OCI-LY7 (cell line): ENCODE data around the gene INAVA. TPM values are rescaled to one million over a fixed set of nuclear protein-coding genes. Genes with fewer than 3 reads are reported as not detected.

Experiments
- Bru-seq: library from RNA; stranded (reverse); fragments of 400-500 nt; gene quantifications from one replicate; lab custom pipeline; 2021; lab: Mats Ljungman, UMichigan
- BruChase-seq, 2 experiments: library from RNA; stranded (reverse); fragments of 400-500 nt; gene quantifications; one replicate each; lab custom pipeline; 2021; lab: Mats Ljungman, UMichigan
- BruUV-seq: library from RNA; stranded (reverse); fragments of 400-500 nt; replicated peaks from 2 replicates; lab custom pipeline; 2021; lab: Mats Ljungman, UMichigan
- CTCF ChIA-PET: fragments of 300-600 bp; sonication (Branson Sonifier 250); formaldehyde crosslinking; loops from one replicate; lab custom pipeline; 2022; ENCODE audit warnings: antibody characterized with exemption; ENCODE audit not compliant: unreplicated experiment; lab: Charles Lee
- POLR2A ChIA-PET: fragments of 300-600 bp; sonication (Branson Sonifier 250); formaldehyde crosslinking; loops from one replicate; lab custom pipeline; 2022; ENCODE audit warnings: antibody characterized with exemption; lab: Charles Lee
- DNase-seq: peaks from one replicate; pipeline ENCODE4 v3.0.0-alpha.2; 2015; ENCODE audit warnings: low spot score
- H2AFZ ChIP-seq: fragments of 200-600 bp; sonication (generic), shearing (Covaris generic); 2 replicates; pipeline ENCODE4 v1.6.1; 2014; ENCODE audit warnings: mild to moderate bottlenecking, antibody characterized with exemption, low read length, moderate library complexity
- H3K27ac ChIP-seq: fragments of 200-600 bp; sonication (generic); 2 replicates; pipeline ENCODE4 v1.5.1; 2014; ENCODE audit warnings: mixed run types, low read depth, mild to moderate bottlenecking, moderate library complexity, low read length, inconsistent platforms; ENCODE audit not compliant: poor library complexity, severe bottlenecking
- H3K36me3 ChIP-seq: fragments of 200-600 bp; sonication (generic); 2 replicates; pipeline ENCODE4 v1.6.1; 2014; ENCODE audit warnings: mild to moderate bottlenecking, antibody characterized with exemption, low read length, moderate library complexity, mixed read lengths; ENCODE audit not compliant: insufficient read depth
- H3K4me1 ChIP-seq: fragments of 200-600 bp; sonication (generic); 2 replicates; pipeline ENCODE4 v1.5.1; 2014; ENCODE audit warnings: mild to moderate bottlenecking, low read length; ENCODE audit not compliant: insufficient read depth, poor library complexity, severe bottlenecking
- H3K4me2 ChIP-seq: fragments of 200-600 bp; sonication (generic); 2 replicates; pipeline ENCODE4 v1.6.1; 2014; ENCODE audit warnings: mild to moderate bottlenecking, low read length
- H3K4me3 ChIP-seq: fragments of 200-600 bp; sonication (generic); 2 replicates; pipeline ENCODE4 v1.5.1; 2014; ENCODE audit warnings: mild to moderate bottlenecking, low read depth, low read length; ENCODE audit not compliant: poor library complexity, severe bottlenecking
- H3K79me2 ChIP-seq: fragments of 200-600 bp; sonication (generic); 2 replicates; pipeline ENCODE4 v1.6.1; 2016; ENCODE audit warnings: low read depth, mild to moderate bottlenecking, low read length, moderate library complexity, mixed read lengths; ENCODE audit not compliant: insufficient read depth
- H3K9me2 ChIP-seq: fragments of 200-600 bp; sonication (generic); 2 replicates; pipeline ENCODE4 v1.6.1; 2016; ENCODE audit warnings: mild to moderate bottlenecking, low read length, mixed read lengths; ENCODE audit not compliant: insufficient read depth
- H3K9me3 ChIP-seq: fragments of 200-600 bp; sonication (generic); 2 replicates; pipeline ENCODE4 v1.6.1; 2014; ENCODE audit warnings: mild to moderate bottlenecking, mixed run types, low read length, mixed read lengths
- H4K20me1 ChIP-seq: fragments of 200-600 bp; sonication (generic); 2 replicates; pipeline ENCODE4 v1.6.1; 2014; ENCODE audit warnings: mild to moderate bottlenecking, antibody characterized with exemption, low read length, moderate library complexity, mixed read lengths; ENCODE audit not compliant: insufficient read depth
- CTCF ChIP-seq: fragments of 200-600 bp; sonication (generic); conservative IDR thresholded peaks from 2 replicates; pipeline ENCODE4 v1.5.1; 2014; ENCODE audit warnings: mild to moderate bottlenecking, antibody characterized with exemption, low read length, moderate library complexity, mixed read lengths
- EZH2phosphoT487 ChIP-seq: fragments of 200-600 bp; sonication (generic); IDR thresholded peaks from 2 replicates; pipeline ENCODE4 v1.6.1; 2018; ENCODE audit warnings: low read depth, borderline replicate concordance, mild to moderate bottlenecking, mixed run types, antibody characterized with exemption, low read length, moderate library complexity, mixed read lengths
- intact Hi-C: fragments of 100-400 bp; cut with micrococcal nuclease; formaldehyde crosslinking; loops from one replicate; pipeline ENCODE4 v1.10.0; 2022; ENCODE audit not compliant: unreplicated experiment
- long read RNA-seq: library from polyadenylated mRNA; stranded (forward); transcript quantifications from one replicate; pipeline ENCODE4 v2.0.0, GENCODE V29; 2022
- total RNA-seq, 2 experiments: library from RNA; depleted of rRNA in 1 of 2; stranded (reverse); fragments of >200 nt in 1 of 2; shearing (Covaris generic) in 1 of 2; gene quantifications; 2 replicates each; pipeline ENCODE4 v1.2.3, GENCODE V29; 2014 to 2022

Gene INAVA, protein sequence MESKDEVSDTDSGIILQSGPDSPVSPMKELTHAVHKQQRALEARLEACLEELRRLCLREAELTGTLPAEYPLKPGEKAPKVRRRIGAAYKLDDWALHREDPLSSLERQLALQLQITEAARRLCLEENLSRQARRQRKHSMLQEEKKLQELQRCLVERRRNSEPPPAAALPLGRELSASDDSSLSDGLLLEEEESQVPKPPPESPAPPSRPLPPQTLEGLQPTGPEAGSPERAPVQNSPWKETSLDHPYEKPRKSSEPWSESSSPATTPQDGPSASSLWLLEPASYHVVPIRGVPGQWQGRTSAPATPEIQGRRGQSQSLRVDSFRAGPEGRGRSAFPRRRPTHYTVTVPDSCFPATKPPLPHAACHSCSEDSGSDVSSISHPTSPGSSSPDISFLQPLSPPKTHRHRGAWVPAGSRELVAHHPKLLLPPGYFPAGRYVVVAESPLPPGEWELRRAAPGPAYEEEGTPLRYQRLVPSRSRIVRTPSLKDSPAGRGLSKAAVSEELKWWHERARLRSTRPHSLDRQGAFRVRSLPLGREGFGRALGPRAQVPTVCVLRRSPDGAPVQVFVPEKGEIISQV
- total RNA-seq (2014; rRNA removed; shearing (Covaris generic)) (not detected in 2 replicates), total RNA-seq (2022) (not detected in 2 replicates), Bru-seq, nascent RNA (not detected), BruChase-seq, experiment 1, labeled RNA remaining after a 6-hour chase (percentile 9 among the genes with signal in this experiment), BruChase-seq, experiment 2, labeled RNA remaining after a 2-hour chase (percentile 16 among the genes with signal in this experiment)
- long read RNA-seq = 0 reads

DNA sequence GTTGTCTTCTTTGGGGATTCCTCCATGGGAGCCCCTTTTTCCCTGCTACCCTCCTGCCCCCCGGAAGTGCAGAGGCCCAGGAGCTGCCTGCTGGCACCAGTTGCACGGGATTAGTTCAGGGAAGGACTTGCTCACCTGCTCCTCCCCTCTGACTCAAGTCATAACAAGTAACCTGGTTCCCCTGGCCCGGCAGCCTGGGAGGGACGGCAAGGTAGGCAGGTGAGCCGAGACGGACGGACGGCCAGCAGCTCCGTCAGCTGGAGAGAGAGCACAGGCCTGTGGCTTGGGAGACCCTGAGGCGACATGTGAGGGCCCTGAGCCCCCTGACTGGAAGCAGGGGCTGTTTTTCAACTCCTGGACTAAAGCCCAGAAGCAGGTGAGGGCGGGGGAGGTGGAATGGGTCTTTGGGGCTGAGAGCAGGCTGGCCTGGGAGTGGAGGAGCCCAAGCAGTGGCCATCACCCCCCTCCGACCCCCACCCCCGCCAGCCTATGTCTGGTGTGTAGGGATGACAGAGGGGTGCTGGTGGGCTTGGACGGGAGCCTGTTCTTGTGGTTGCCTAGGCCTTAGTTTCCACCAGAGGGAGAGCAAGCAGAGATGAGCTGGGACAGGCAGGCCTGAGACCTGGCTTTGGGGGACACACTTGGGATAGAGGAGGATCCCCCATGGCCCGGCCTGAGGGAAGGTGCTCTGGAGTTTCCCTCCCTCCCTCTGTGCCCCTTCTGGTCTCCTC is at the start of gene INAVA:
Gene INAVA (plus strand): TSS at position 189 of the 731 bp plus-strand sequence. CDS start 3,501 bp downstream, outside the sequence.
- intact Hi-C loops = no loop called here
- no peaks in the 10 kb centered on the region for H3K79me2 ChIP-seq
- H3K36me3 ChIP-seq = no peaks in the 10 kb centered on the region
- no peak within 1 kb of the TSS for H3K27ac ChIP-seq
- H3K4me1 ChIP-seq = no peaks in the 10 kb centered on the region
- CTCF ChIA-PET = no interaction called here
- DNase-seq = no peak
- BruUV-seq = no TSS peak
- POLR2A ChIA-PET = interaction anchor here (0.6 to 0.7 kb wide), 2 partner anchors 21 to 444 kb away, joined by 3 to 5 read pairs; no protein-coding TSS in a partner anchor
- no peaks in the 10 kb centered on the region for H3K9me2 ChIP-seq
- no peak within 1 kb of the TSS for H3K4me2 ChIP-seq
- H2AFZ ChIP-seq = no peak within 1 kb of the TSS
- H4K20me1 ChIP-seq = no peaks in the 10 kb centered on the region
- no peaks in the 10 kb centered on the region for H3K9me3 ChIP-seq
- no peak for TF ChIP-seq CTCF
- TF ChIP-seq EZH2phosphoT487 = no peak
- H3K4me3 ChIP-seq = no peak within 1 kb of the TSS

GRCh38 chr1:200845360-200845759 is 49.3 kb upstream of the INAVA start:
- H4K20me1 ChIP-seq = no peaks in the 10 kb centered on the region
- TF ChIP-seq EZH2phosphoT487 (no peak), CTCF (no peak)
- no TSS peak for BruUV-seq
- no peaks in the 10 kb centered on the region for H3K79me2 ChIP-seq
- H3K4me3 ChIP-seq = no peak overlapping the region
- no peak overlapping the region for H2AFZ ChIP-seq
- ChIA-PET CTCF (no interaction called here), POLR2A (interaction anchor here (0.9 to 1.1 kb wide), 2 partner anchors 9 to 12 kb away, joined by 3 read pairs; no protein-coding TSS in a partner anchor)
- H3K4me1 ChIP-seq = no peaks in the 10 kb centered on the region
- intact Hi-C loops = no loop called here
- H3K27ac ChIP-seq = no peak overlapping the region
- DNase-seq = no peak
- no peaks in the 10 kb centered on the region for H3K9me2 ChIP-seq
- H3K36me3 ChIP-seq = peaks cover 44% of the 10 kb centered on the region
- H3K9me3 ChIP-seq = no peaks in the 10 kb centered on the region
- H3K4me2 ChIP-seq = no peak overlapping the region
